ENCODE measurements around the gene CBLC. TPM values are rescaled to one million over a fixed set of nuclear protein-coding genes. Genes with fewer than 3 reads are reported as not detected.

The CBLC gene
- total RNA-seq, 1 donor from 2014 or later = not detected

DNA sequence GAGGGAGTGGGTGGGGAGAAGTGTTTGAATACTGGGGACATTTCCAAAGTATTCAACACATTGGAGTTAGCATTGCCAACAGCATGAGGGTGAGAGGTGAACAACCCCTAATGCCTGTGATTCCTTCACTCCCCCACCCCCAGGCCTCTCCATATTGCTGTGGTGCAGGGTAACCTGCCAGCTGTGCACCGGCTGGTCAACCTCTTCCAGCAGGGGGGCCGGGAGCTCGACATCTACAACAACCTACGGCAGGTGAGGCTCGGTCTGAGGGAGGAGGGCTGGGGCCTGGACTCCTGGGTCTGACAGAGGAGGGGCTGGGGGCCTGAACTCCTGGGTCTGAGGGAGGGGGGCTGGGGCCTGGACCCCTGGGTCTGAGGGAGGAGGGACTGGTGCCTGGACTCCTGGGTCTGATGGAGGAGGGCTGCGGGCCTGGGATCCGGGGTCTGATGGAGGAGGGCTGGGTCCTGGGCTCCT, 21.6 kb upstream of the CBLC start:
- TF ChIP-seq, protein P1, sequence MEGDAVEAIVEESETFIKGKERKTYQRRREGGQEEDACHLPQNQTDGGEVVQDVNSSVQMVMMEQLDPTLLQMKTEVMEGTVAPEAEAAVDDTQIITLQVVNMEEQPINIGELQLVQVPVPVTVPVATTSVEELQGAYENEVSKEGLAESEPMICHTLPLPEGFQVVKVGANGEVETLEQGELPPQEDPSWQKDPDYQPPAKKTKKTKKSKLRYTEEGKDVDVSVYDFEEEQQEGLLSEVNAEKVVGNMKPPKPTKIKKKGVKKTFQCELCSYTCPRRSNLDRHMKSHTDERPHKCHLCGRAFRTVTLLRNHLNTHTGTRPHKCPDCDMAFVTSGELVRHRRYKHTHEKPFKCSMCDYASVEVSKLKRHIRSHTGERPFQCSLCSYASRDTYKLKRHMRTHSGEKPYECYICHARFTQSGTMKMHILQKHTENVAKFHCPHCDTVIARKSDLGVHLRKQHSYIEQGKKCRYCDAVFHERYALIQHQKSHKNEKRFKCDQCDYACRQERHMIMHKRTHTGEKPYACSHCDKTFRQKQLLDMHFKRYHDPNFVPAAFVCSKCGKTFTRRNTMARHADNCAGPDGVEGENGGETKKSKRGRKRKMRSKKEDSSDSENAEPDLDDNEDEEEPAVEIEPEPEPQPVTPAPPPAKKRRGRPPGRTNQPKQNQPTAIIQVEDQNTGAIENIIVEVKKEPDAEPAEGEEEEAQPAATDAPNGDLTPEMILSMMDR (conservative IDR thresholded peaks at IDR 0.05) = no peak
- no peak overlapping the region for H3K27ac Mint-ChIP-seq (ENCODE audit: unreplicated experiment)
- H3K4me3 Mint-ChIP-seq = no peak overlapping the region
- no peak for DNase-seq (ENCODE audit: low read depth, low spot score)
- no peaks in the 10 kb centered on the region for H3K36me3 Mint-ChIP-seq (ENCODE audit: low read depth)
- peaks cover 23% of the 10 kb centered on the region for H3K4me1 Mint-ChIP-seq
- peaks cover 82% of the 10 kb centered on the region for H3K27me3 Mint-ChIP-seq (ENCODE audit: low read depth)
- no peaks in the 10 kb centered on the region for H3K9me3 Mint-ChIP-seq

DNA sequence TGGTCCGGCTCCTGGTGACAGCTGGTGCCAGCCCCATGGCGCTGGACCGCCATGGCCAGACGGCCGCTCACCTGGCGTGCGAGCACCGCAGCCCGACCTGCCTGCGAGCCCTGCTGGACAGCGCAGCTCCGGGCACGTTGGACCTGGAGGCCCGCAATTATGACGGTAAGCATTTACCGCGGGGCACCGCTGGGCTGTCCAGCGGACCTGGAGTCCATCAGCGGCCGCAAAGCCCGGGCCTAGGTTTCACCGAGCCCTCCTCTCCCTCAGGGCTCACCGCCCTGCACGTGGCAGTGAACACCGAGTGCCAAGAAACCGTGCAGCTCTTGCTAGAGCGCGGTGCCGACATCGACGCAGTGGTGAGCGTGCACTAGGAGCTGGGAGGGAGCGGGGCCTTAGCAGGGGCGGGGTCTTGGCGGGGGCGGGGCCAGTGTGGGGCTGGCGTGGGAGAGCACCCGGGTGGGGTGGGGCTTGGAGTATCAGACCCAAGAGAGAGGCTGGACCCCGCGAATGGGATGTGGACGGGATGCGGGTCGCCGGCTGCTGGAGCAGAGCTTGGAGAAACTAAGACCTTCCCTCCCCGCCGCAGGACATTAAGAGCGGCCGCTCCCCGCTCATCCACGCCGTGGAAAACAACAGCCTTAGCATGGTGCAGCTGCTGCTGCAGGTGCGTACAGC, 20.5 kb upstream of the CBLC start:
- Mint-ChIP-seq H3K27ac (ENCODE audit: unreplicated experiment) (peak overlapping the region; percentile 67), H3K27me3 (ENCODE audit: low read depth) (peaks cover 71% of the 10 kb centered on the region), H3K4me1 (peaks cover 23% of the 10 kb centered on the region), H3K4me3 (peak overlapping the region; percentile 90), H3K36me3 (ENCODE audit: low read depth) (no peaks in the 10 kb centered on the region), H3K9me3 (no peaks in the 10 kb centered on the region)
- TF ChIP-seq, protein P1 (conservative IDR thresholded peaks at IDR 0.05) = no peak
- DNase-seq (ENCODE audit: low read depth, low spot score) = peak; percentile 29

DNA sequence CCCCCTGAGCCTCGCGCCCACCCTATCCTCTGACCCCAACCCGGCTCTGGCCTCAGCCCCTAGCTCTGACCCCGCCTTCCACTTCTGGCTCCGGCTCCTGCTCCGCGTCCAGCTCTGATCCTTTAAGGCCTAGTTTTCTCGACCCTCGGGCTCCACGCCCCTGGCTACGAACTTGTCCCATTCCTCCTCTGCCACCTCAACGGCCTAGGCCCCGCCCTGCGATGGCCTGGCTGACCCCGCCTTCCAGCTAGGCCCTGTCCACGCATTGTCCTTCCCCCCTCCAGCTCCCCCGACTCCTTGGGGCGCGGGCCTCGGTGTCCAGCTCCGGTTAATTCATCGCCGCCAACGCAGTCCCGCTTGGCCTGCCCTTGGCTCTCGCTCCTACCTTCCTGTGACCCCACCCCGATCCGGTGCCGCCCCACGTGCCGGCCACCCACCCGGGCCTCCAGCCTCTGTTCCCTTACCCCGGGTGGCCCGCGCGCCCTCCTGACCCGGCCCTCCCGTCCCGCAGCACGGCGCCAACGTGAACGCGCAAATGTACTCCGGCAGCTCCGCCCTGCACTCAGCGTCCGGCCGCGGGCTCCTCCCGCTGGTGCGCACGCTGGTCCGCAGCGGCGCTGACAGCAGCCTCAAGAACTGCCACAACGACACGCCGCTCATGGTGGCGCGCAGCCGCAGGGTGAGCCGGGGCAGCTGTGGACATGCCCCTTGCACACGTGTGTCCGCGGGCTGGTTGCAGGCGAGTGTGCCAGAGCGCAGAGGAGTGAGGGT, 19.8 kb upstream of the CBLC start:
- Mint-ChIP-seq H3K4me1 (peaks cover 23% of the 10 kb centered on the region), H3K27me3 (ENCODE audit: low read depth) (peaks cover 64% of the 10 kb centered on the region), H3K9me3 (no peaks in the 10 kb centered on the region), H3K27ac (ENCODE audit: unreplicated experiment) (peak overlapping the region; percentile 67), H3K36me3 (ENCODE audit: low read depth) (no peaks in the 10 kb centered on the region), H3K4me3 (peak overlapping the region; percentile 90)
- peak; percentile 62 for DNase-seq (ENCODE audit: low read depth, low spot score)
- TF ChIP-seq, protein P1 (conservative IDR thresholded peaks at IDR 0.05) = no peak

DNA sequence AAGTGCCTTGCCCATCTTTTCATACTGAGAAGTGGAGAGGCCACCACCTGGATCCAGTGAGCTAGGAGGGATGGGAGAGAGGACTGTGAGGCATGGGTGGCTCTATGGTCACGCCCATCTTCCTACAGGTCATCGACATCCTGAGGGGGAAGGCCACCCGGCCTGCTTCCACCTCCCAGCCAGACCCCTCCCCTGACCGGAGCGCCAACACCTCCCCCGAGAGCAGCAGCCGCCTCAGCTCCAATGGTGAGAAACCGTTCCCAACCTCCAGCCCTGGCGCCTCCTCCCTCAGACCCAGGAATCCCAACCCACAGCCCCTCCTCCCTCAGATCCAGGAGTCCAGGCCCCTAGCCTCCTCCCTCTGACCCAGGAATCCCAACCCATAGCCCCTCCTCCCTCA, 19.1 kb upstream of the CBLC start:
- Mint-ChIP-seq H3K4me1 (peaks cover 23% of the 10 kb centered on the region), H3K27me3 (ENCODE audit: low read depth) (peaks cover 57% of the 10 kb centered on the region), H3K36me3 (ENCODE audit: low read depth) (no peaks in the 10 kb centered on the region), H3K9me3 (no peaks in the 10 kb centered on the region), H3K4me3 (peak overlapping the region; percentile 90), H3K27ac (ENCODE audit: unreplicated experiment) (peak overlapping the region; percentile 29)
- TF ChIP-seq, protein P1 (conservative IDR thresholded peaks at IDR 0.05) = no peak
- DNase-seq (ENCODE audit: low read depth, low spot score) = no peak

DNA sequence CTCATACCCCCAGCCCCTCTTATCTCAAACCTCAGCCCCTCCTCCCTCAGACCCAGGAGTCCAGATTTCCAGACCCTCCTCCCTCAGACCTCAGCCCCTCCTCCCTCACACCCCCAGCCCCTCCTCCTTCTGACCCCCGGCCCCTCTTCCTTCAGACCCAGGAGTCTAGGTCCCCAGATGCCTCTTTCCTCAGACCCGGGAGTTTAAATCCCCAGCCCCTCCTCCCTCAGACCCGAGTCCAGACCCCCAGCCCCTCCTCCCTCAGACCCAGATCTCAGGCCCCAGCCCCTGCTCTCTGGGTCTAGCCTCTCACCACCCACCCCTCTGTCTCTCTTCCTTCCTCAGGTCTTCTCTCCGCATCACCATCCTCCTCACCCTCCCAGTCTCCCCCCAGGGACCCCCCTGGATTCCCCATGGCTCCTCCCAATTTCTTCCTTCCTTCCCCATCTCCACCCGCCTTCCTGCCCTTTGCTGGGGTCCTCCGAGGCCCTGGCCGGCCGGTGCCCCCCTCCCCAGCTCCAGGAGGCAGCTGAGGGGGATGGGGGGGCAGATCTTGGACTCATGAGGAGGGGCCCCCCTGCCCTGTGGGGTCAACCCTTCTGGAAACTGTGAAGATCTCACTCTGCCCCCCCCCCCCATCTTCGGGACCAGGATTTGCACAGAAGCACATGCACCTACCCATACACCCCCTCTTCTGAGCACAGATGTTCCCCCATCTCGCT, 18.4 kb upstream of the CBLC start:
- H3K36me3 Mint-ChIP-seq (ENCODE audit: low read depth) = no peaks in the 10 kb centered on the region
- peak overlapping the region; percentile 77 for H3K4me3 Mint-ChIP-seq
- H3K27ac Mint-ChIP-seq (ENCODE audit: unreplicated experiment) = no peak overlapping the region
- H3K9me3 Mint-ChIP-seq = no peaks in the 10 kb centered on the region
- no peak for DNase-seq (ENCODE audit: low read depth, low spot score)
- H3K4me1 Mint-ChIP-seq = peaks cover 18% of the 10 kb centered on the region
- peaks cover 53% of the 10 kb centered on the region for H3K27me3 Mint-ChIP-seq (ENCODE audit: low read depth)
- TF ChIP-seq, protein P1 (conservative IDR thresholded peaks at IDR 0.05) = no peak

All from neural crest cell (in vitro differentiated cells).